ENCODE results near the gene CYP2U1.

The CYP2U1 gene

DNA sequence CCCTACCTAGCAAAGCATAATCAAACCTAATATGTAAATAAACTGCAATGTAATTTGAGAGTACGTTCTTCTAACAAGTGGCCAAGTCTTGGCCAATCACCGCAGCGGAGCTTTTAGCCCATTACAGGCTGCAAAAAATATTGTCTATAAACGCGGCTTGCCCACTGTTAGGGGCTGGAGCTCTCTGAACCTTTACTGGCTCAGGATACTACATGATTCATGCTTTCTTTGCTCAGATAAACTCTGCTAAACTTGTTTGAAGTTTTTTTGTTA, 57.4 kb downstream of the CYP2U1 start:
- no peak for DNase-seq

DNA sequence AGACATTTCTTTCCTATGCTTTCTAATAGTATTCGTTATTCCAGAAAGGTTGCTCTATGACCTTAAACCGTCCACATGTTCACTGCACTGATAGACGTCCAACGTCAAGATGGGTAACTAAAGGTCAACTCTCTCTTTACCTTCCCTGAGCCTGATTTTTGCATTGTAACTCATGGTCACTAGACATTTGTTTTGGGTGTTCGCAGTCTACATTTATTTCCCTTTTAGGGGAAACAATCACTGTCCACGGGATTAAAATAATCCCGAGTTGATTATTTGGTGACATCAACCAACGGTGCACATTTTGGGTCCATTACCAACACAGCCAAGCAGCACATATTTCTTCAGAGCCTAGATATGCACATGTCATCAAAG, 57.8 kb downstream of the CYP2U1 start:
- no peak for DNase-seq

DNA sequence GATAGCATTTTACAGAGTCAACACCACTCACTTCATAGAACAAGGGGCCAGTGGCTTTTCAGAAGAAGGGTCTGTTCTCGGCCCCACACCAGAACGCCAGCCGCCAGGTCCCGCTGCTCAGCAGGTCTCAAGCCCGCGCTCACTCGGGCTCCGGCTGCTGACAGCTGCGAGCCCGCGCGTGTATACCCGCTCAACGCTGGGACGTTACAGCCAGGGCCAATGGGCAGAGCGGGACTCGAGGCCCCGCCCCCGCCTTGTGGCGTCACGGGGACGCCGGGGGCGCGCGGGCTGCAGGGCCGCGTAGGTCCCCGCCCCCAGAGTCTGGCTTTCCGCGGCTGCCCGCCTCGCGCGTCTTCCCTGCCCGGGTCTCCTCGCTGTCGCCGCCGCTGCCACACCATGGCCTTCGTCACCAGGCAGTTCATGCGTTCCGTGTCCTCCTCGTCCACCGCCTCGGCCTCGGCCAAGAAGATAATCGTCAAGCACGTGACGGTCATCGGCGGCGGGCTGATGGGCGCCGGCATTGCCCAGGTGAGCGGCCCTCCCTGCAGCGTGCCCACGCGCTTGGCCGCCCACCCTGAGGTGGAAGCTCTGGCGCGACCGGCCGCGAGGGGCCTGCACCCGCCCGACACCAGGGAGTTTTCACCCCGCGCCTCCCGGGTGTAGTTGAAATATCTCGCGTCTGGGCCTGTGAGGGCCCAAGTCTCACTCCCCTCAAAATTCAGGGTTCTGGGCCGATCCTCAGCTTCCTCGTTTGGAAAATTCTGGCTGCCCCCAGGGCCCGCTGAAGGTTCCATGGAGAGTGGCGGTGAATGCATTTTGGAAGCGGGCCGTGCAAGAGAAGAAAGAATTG, 58.4 kb downstream of the CYP2U1 start, which contains the start of gene HADH:
TSS of gene HADH (plus strand) at position 353 of the 850 bp plus-strand sequence. CDS start at position 397, 44 bp downstream.
- DNase-seq = peak; percentile 94

DNA sequence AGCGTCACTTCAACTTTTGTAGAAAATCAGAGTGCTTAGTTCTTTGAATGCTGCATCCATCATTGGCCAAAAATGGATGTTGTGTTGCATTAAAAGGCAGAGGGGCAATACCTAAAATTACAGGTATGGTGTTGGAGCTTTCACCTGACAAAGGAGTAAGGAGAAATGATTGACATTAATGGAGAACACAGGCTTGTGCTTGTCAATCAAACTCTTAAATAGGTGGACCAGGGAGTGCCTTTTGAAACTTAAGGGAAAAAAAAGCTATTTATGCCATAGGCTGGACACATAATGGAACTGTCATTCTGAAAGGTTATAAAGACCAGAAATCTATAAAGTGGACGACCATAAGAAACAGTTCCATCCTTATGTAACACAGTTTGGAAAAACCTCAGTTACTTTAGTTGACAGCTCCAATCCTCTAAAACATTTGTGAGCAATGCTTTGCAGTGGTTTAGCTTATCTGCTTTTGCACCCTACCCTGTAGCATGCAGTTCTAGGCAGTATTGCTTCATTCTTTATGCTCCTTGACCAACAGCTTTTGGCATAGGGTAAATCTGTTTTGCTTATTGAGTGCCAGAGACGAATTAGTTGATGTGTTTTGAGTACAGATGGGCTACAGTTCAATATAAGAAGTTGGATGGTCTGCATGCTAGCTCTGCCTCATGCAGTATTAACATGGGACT, 60.7 kb downstream of the CYP2U1 start:
- DNase-seq = no peak

DNA sequence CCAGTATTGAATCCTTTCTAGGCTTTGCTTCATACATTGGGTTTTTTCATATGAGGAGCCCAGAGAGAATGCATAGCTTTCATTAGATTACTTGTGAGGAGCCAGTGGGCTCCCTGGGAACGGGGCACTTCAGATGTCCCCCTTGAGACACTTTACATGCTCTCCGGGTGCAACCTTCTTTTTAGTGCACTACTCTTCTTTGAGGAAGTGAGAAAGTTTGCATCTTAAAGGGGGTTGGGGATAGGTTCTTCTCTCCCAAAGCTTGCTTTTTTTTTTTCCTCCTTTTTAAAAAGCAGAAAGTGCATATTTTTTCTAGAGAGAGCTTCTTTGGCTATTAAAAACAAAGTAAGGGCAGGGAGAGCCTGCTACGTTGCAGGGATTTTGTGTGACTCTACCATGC, 62.6 kb downstream of the CYP2U1 start:
- no peak for DNase-seq

DNA sequence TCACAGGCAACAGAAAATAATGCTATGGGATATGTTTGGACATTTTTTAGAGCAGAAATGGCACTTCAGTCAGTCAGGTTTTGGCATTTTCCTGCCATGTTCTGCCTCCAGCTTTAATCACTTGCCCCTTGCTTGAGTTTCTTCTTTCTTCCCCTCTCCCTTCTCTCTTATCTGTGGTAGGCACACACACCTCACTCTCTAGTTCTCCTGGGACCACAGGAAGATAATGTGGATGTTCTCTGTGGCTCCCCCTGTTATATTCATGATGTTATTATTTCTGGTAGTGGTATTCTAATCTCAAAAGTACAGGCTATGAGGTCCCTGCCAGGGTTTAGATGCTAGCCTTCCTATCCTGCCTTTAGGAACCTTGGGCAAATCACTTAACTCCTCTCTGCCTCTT, 63.5 kb downstream of the CYP2U1 start:
- DNase-seq = no peak

DNA sequence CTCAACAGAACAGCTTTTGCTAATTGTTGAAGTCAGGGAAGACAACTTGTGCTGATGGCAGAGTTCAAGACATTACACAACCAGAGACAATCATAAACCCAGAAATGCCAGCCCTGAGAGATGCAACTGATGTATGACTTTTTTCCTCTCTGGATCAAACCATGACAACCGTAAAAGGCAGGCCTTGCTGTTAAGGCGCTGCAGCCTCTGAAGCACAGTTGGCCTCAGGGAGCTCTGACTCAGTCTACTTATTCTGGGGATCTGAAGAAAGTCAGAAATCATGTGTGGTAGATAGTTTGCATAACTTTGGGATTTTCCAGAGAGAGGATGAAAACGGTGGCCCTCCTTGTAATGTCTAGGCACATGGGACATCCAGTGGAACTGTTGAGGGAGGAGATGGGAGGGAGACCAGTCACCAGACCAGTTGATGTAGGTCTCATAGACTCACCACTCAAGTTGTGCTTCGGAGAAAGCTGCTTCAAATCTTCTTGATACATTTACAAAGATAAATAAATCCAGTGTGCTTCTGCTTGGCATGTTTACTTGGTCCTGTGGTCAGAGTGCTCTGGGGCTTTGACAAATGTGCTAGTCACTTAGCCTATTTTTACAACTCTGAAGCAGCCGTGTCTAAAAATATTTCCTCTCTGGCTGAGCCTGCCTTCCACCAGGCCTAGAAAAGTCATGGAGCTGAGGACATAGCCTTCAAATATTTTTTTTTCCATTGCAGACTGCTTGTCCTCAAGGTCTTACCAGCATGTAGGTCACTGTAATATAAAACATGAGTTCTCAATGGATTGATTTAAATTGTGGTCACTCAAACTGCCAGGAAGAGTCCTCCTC, 65.8 kb downstream of the CYP2U1 start:
- no peak for DNase-seq

DNA sequence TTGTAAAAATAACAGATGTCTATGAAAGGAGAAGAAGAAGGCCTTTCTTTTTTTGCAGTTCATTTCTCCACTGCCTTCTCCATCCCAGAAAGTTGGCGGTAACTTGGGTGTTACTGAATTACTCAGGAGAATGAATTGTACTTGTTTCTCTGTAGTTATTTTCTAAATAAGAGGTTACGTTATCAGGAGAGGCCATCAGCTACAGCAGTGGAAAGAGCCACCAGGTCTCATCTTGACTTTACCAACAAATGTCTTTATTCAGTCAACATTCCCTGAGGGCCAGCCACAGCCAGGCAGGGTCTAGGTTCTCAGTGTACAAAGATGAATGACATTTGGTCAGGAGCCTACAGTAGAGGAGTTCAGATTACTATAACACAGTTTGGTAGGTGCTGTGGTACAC, 66.4 kb downstream of the CYP2U1 start:
- no peak for DNase-seq

DNA sequence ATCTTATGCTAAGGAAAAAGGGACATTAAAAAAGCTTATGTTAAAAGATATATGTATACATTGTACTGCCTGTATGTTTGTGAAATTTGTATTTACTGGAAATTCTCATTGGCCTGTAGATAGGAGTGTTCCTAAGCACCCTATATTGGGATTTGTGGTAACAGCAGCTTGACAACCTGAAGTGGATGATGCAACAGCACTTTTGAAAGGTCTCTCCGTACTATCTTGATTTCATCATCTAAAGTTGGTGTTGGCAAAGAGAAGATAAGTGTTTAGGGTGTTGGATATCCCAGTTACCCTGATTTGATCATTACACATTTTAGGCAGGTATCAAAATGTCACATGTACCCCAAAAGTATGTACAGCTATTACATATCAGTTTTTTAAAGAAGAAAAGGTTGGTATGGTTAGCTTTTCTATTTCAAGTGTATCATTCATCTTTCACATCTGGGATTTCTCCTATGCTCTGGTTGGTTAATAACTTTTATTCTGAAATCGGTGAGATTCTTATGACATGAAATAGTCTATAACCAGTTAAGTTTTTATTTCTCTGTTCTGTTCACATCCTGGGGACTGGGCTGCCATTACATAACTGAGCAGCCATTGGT, 68.7 kb downstream of the CYP2U1 start:
- DNase-seq = no peak

DNA sequence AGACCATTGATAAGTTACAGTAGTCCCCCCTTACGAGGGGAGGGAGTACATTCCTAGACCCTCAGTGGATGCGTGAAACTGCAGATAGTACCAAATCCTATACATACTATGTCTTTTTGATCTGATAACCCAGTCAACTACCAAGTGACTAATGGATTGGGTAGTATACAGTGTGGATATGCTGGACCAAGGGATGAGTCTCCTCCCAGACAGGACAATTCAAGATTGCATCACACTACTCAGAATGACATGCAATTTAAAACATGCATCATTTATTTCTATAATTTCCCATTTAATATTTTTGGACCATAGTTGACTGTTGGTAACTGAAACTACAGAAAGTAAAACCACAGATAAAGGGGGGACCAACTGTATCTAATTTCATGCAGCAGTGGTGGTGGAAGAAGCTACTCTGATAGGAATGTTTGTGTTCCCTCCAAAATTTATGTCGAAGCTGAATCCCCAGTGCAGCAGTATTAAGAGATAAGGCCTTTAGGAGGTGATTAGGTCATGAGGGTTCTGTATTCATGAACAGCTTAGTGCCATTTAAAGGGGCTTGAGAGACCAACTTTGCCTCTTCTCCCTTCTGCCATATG, 70.3 kb downstream of the CYP2U1 start:
- DNase-seq = no peak

All from activated naive CD4-positive, alpha-beta T cell treated with Interleukin-2 at 50 U/mL for 16 hours (primary cell).